H1 (cell line): ENCODE measurements around the gene SNX33.

Experiments
- EGR1 ChIP-seq: IDR thresholded peaks from 2 replicates; pipeline ENCODE4 v1.6.1; 2011; ENCODE audit warnings: low read depth, low read length, borderline replicate concordance
- MAFK ChIP-seq: IDR thresholded peaks from 2 replicates; pipeline ENCODE4 v1.6.1; 2012; ENCODE audit warnings: low read depth, mild to moderate bottlenecking, improper control_type of control experiment, low read length
- TF ChIP-seq, protein P1 (sequence below): IDR thresholded peaks from 2 replicates; pipeline ENCODE4 v1.6.1; 2012; ENCODE audit warnings: inconsistent platforms
- TF ChIP-seq, protein P2 (sequence below), 3 experiments: IDR thresholded peaks; 1 replicate in 2 of 3; 2 replicates in 1 of 3; pipeline versions ENCODE4 v1.5.1 to v1.6.1; 2011; ENCODE audit warnings: low read length in 3 of 3, mild to moderate bottlenecking in 3 of 3, inconsistent platforms in 2 of 3, low read depth in 1 of 3, moderate library complexity in 1 of 3; ENCODE audit not compliant: insufficient read depth in 1 of 3; ENCODE audit errors: control extremely low read depth in 1 of 3

DNA sequence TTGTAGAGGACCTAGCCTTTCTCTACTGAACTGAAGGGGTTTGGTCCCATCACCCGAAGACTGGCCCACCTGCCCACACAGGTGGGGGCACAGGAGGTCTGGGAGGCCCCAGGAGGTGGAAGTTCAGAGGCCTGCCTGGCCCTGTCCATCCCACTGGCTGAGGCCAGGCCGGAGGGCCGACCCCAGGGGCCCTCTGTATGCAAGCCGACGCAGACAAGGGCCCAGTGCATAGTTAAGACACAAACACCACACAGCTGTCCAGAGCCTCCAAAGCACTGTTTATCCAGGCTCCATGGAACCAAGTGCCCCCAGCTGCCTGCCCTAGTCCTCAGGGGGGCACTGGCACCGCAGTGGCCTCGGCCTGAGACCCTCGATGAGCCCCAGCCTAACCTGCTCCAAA, 26.7 kb downstream of the SNX33 start:
- TF ChIP-seq, protein P1, sequence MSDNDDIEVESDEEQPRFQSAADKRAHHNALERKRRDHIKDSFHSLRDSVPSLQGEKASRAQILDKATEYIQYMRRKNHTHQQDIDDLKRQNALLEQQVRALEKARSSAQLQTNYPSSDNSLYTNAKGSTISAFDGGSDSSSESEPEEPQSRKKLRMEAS, result no peak
- TF ChIP-seq MAFK, result no peak
- TF ChIP-seq, protein P2, sequence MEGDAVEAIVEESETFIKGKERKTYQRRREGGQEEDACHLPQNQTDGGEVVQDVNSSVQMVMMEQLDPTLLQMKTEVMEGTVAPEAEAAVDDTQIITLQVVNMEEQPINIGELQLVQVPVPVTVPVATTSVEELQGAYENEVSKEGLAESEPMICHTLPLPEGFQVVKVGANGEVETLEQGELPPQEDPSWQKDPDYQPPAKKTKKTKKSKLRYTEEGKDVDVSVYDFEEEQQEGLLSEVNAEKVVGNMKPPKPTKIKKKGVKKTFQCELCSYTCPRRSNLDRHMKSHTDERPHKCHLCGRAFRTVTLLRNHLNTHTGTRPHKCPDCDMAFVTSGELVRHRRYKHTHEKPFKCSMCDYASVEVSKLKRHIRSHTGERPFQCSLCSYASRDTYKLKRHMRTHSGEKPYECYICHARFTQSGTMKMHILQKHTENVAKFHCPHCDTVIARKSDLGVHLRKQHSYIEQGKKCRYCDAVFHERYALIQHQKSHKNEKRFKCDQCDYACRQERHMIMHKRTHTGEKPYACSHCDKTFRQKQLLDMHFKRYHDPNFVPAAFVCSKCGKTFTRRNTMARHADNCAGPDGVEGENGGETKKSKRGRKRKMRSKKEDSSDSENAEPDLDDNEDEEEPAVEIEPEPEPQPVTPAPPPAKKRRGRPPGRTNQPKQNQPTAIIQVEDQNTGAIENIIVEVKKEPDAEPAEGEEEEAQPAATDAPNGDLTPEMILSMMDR (IDR thresholded peaks at IDR 0.05; ENCODE audit: control extremely low read depth in 1 of 3, insufficient read depth in 1 of 3, low read depth in 1 of 3, low read length in 3 of 3), result no peak
- no peak for TF ChIP-seq EGR1
